Measurements from ENCODE around the gene SSBP3. TPM values are rescaled to one million over a fixed set of nuclear protein-coding genes. Genes with fewer than 3 reads are reported as not detected.

The SSBP3 gene
- polyA plus RNA-seq, 1 of the 3 experiments (the other 2 are of a cell fraction), result 26.2 TPM

- Histone ChIP-seq H3K36me3 (replicated peaks in 1 of 2; ENCODE audit: control insufficient read depth in 1 of 2, insufficient read depth in 2 of 2, low read length in 1 of 2) (no peaks in the 10 kb centered on the region), H3K4me1 (ENCODE audit: control insufficient read depth in 1 of 2, insufficient read depth in 2 of 2, low read depth in 1 of 2, low read length in 1 of 2) (peaks cover 12 to 64% of the 10 kb centered on the region in 2 experiments), H3K27me3 (ENCODE audit: insufficient read depth) (no peaks in the 10 kb centered on the region), H3K4me3 (ENCODE audit: low read depth in 2 of 2, low read length in 1 of 2) (no peak overlapping the region), H2AFZ (ENCODE audit: low read depth) (no peak overlapping the region), H3K9me3 (no peaks in the 10 kb centered on the region), H3K9me2 (no peaks in the 10 kb centered on the region), H3K79me2 (ENCODE audit: insufficient read depth) (peaks cover 11% of the 10 kb centered on the region), H3F3A (replicated peaks; ENCODE audit: insufficient read depth) (peaks cover 6% of the 10 kb centered on the region), H3K4me2 (no peak overlapping the region), H4K20me1 (ENCODE audit: insufficient read depth) (no peaks in the 10 kb centered on the region), H3K9ac (no peak overlapping the region), H3K27ac (ENCODE audit: low read depth in 2 of 2, low read length in 1 of 2) (no peak overlapping the region)
- POLR2A ChIA-PET, result no interaction called here
- DNase-seq, result no peak
- 99% methylated on average over 7 of the region's 7 CpGs for WGBS (ENCODE audit: low lambda C conversion rate)
- CTCF ChIA-PET, result interaction anchor here (1.4 kb wide), 1 partner anchor 152 kb away, joined by 3 read pairs; no protein-coding TSS in a partner anchor
- TF ChIP-seq EP300 (IDR thresholded peaks at IDR 0.05; ENCODE audit: borderline replicate concordance in 1 of 2, low read depth in 1 of 2, low read length in 1 of 2) (no peak), TEAD4 (IDR thresholded peaks at IDR 0.05; ENCODE audit: borderline replicate concordance, insufficient read depth) (no peak), ZBTB33 (IDR thresholded peaks at IDR 0.05; ENCODE audit: borderline replicate concordance, low read depth) (no peak), CHD2 (IDR thresholded peaks at IDR 0.05; ENCODE audit: low read length, partially characterized antibody) (no peak), GATA2 (CRISPR knock-in tag; IDR thresholded peaks at IDR 0.05) (no peak), TCF12 (IDR thresholded peaks at IDR 0.05) (no peak), NRF1 (IDR thresholded peaks at IDR 0.05; ENCODE audit: low read depth, low read length) (no peak), GABPA (IDR thresholded peaks at IDR 0.05; ENCODE audit: low read depth) (no peak)
Measured at GRCh38 chr1:54337034-54337433, 69.2 kb downstream of the SSBP3 start.

GRCh38 chr1:54336116-54336515 lies 70.1 kb downstream of the SSBP3 start:
- Histone ChIP-seq H3K9me2 (no peaks in the 10 kb centered on the region), H3K27me3 (ENCODE audit: insufficient read depth) (no peaks in the 10 kb centered on the region), H3K4me3 (ENCODE audit: low read depth in 2 of 2, low read length in 1 of 2) (no peak overlapping the region), H3K27ac (ENCODE audit: low read depth in 2 of 2, low read length in 1 of 2) (peak overlapping the region; percentile 44 to 67; a peak in 3 of 4 replicates), H3K4me2 (peak overlapping the region; percentile 49; the same call in 1 of the 2 replicates), H3K9me3 (no peaks in the 10 kb centered on the region), H3K36me3 (replicated peaks in 1 of 2; ENCODE audit: control insufficient read depth in 1 of 2, insufficient read depth in 2 of 2, low read length in 1 of 2) (no peaks in the 10 kb centered on the region), H3F3A (replicated peaks; ENCODE audit: insufficient read depth) (peaks cover 6% of the 10 kb centered on the region), H2AFZ (ENCODE audit: low read depth) (no peak overlapping the region), H4K20me1 (ENCODE audit: insufficient read depth) (no peaks in the 10 kb centered on the region; the same call in 1 of the 2 replicates), H3K9ac (no peak overlapping the region), H3K4me1 (ENCODE audit: control insufficient read depth in 1 of 2, insufficient read depth in 2 of 2, low read depth in 1 of 2, low read length in 1 of 2) (peaks cover 21 to 73% of the 10 kb centered on the region in 2 experiments), H3K79me2 (ENCODE audit: insufficient read depth) (peaks cover 11% of the 10 kb centered on the region)
- TF ChIP-seq MEF2A (IDR thresholded peaks at IDR 0.05; ENCODE audit: borderline replicate concordance, low read depth), result no peak
- no peak for TF ChIP-seq ELF1 (IDR thresholded peaks at IDR 0.05)
- no peak for TF ChIP-seq RCOR1 (IDR thresholded peaks at IDR 0.05; ENCODE audit: low read length)
- TF ChIP-seq GATA2 (CRISPR knock-in tag; IDR thresholded peaks at IDR 0.05), result no peak
- TF ChIP-seq YY1 (IDR thresholded peaks at IDR 0.05; ENCODE audit: low read depth), result no peak
- no peak for TF ChIP-seq GABPA (IDR thresholded peaks at IDR 0.05; ENCODE audit: low read depth)
- TF ChIP-seq TEAD4 (IDR thresholded peaks at IDR 0.05; ENCODE audit: borderline replicate concordance, insufficient read depth), result no peak
- no peak for TF ChIP-seq FOXJ3 (CRISPR knock-in tag; IDR thresholded peaks at IDR 0.05)
- TF ChIP-seq RAD21 (IDR thresholded peaks at IDR 0.05; ENCODE audit: low read length), result no peak
- TF ChIP-seq, protein P1, sequence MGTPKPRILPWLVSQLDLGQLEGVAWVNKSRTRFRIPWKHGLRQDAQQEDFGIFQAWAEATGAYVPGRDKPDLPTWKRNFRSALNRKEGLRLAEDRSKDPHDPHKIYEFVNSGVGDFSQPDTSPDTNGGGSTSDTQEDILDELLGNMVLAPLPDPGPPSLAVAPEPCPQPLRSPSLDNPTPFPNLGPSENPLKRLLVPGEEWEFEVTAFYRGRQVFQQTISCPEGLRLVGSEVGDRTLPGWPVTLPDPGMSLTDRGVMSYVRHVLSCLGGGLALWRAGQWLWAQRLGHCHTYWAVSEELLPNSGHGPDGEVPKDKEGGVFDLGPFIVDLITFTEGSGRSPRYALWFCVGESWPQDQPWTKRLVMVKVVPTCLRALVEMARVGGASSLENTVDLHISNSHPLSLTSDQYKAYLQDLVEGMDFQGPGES (IDR thresholded peaks at IDR 0.05; ENCODE audit: low read depth, low read length), result no peak
- no peak for TF ChIP-seq FOXM1 (IDR thresholded peaks at IDR 0.05; ENCODE audit: low read depth)
- CTCF ChIA-PET, result interaction anchor here (0.6 to 1.4 kb wide), 2 partner anchors 62 to 153 kb away, joined by 3 read pairs; no protein-coding TSS in a partner anchor
- no peak for DNase-seq
- 83% methylated on average over 5 of the region's 5 CpGs for WGBS (ENCODE audit: low lambda C conversion rate)
- POLR2A ChIA-PET, result no interaction called here
